HG02973 (cell line): Measurements from ENCODE around the gene PRICKLE4.

ENCODE experiments used
- ATAC-seq: cut with Tn5 transposase; IDR thresholded peaks from one replicate; pipeline ENCODE4 v1.9.1; 2021; ENCODE audit warnings: moderate library complexity; ENCODE audit not compliant: unreplicated experiment

Gene PRICKLE4

DNA sequence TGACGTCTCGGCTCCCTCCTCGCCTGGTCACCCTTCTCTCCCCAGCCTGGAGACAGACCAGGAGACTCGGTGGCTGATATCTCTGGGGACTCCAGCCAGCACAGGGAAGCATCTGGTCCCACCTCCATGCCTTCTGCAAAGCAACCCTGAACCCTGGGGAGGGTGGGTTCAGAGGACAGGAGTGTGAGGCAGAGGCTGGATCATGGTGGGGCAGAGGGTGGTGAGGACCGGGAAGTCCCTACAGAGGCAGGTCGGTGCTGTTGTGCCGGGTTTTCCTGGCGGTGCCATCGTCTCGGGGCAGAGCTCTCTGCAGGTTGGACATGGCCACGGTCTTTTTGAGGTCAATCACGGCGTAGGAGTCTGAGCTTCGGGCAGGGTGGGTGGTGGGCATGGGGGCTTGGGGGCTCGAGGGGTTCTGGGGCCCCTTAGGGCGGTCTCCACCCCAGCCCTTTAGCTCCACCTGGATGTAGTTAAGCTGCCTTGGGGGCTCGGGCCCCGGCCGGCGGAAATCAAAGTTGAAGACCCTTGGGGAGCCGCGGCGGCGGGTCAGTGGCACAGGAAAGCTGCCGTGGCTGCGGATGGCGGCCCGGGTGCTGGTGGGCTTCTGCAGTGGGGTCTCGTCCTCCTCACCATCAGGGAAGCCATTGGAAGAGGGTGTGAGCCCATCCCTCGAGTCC, 10.1 kb upstream of the PRICKLE4 start:
- ATAC-seq: no peak

GRCh38 chr6:41771058-41771983, 9.3 kb upstream of the PRICKLE4 start:
- ATAC-seq: no peak

GRCh38 chr6:41774841-41775240, 5.7 kb upstream of the PRICKLE4 start:
- no peak for ATAC-seq

DNA sequence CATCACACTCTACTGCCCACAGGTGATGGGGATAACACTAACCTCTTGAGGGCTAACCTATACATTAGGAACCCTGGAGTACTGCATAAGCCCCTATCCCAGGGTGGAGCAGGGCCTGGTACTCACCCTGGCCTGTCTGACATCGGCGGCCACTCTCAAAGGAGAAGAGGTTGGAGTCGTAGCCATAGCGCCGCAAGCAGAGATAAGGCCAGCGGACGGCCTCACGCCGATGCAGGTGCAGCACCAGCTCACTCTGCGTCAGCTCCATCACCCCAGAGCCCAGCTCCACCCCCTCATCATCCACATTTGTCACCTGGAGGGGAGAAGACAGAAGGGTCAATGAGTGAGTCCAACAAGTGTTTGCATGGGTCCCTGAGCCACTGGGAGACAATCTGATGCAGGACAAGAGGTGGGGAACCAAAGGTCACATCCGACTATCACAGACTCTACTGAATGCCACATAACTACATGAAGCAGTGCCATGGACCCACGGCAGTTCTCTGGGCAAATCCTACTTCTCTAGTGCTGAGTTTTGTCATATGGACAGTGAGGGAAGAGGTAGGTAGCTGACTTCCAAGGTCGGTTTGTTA, 5.2 kb upstream of the PRICKLE4 start:
- no peak for ATAC-seq

GRCh38 chr6:41777551-41778285, 2.9 kb upstream of the PRICKLE4 start:
- ATAC-seq: no peak

DNA sequence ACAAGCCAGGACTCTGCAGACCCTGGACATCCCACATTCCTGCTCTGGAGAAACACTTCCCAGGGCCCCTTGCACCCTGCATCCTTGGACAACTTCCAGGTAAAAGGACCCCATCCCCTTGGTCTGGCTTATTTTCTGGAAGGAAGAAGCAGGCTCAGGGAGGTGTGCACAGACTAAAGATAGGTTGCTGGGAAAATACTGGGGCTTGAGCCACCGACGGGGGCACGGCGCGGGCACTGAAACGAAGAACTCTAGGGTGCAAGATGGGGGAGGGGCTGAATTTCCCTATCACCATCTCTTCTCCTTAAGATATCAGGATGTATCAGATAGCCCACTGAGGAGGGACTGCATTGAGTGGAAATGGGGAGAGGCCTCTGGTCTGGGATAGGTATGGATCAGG, 1.7 kb upstream of the PRICKLE4 start:
- ATAC-seq: no peak

GRCh38 chr6:41779336-41779735, 1.2 kb upstream of the PRICKLE4 start:
- ATAC-seq: no peak

DNA sequence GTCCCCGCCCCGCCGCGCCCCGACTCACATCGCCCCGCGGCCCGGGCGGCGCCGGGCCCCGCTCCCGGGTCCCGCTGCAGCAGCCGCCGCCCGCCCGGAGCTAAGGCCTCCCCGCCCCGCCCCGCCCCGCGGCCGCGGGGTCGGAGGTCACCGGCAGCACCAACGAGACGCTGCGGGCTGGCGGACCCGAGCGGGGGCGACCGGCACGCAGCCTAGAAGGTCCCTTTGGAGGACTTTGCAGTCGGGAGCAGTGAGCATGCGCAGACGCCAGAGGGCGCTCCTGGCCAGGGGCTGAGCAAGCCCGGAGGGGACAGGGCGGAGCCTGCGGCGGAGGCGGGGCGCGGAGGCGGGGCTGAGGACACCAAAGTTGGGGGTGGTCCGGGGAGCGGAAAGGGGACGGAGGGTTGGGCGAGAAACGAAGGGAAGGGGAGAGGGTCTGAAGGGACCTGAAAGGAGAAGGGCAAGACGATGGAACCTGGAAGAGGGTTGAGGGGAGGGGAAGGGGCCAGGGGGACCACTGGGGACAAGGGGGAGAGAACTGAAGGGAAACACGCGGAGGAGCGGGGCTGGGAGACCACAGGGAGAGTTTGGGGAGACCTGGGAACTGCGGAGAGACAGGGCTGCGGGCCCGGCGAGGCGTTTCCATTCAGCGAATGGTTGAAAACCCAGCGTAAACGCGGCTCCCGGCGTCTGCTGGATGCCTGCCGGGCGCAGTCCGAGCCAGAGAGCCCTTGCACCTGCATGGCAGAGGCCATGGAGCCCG, 613 bp upstream of the PRICKLE4 start, which contains the start of gene FRS3:
TSS of gene FRS3 (minus strand) at position 113 of the 763 bp plus-strand sequence. CDS start 2,913 bp downstream, outside the sequence.
- ATAC-seq: peak; percentile 78

DNA sequence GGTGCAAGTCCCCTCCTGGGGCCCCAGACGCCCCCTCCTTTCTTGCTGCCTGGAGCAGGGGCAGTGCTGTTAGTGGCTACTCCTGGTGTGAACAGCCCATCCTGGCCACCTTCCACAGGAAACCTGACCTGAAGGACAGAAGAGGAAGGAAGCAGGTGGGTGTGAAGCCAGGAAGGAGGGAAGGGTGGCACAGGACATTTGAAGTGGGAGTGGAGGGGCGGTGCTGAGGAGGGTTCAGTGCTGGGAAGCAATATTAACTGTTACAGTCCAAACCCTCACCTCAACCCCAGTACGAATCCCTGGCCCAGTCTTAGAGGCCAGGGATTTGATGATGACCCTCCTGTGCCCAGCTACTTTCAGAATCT, 766 bp downstream of the PRICKLE4 start:
- no peak for ATAC-seq

GRCh38 chr6:41783106-41783780, 2.7 kb downstream of the PRICKLE4 start:
- no peak for ATAC-seq

DNA sequence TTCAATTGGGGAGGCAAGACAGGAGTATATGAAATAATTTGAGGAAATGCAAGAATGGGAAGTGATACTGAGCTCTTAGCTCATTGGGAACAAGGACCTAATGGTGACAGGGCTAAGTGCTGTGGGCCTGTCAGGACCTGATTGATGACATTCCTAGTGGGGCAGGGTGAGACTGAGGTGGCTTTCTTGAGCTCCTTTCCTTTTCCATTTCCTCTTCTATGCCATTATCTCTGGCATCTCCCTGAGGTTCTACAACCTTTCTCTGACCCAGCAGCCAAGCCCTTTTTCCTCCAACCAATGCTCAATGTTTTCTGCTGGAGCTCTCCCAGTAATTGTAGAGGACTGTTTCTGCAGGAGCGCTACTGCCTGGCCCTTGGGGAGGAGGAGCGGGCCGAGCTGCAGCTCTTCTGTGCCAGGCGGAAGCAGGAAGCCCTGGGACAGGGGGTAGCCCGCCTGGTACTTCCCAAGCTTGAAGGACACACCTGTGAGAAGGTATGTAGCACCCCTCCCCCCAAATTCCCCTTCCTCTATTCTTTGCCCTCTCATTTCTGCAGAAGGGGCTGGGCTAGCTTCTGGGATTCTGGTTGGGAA, 4.1 kb downstream of the PRICKLE4 start:
- no peak for ATAC-seq

DNA sequence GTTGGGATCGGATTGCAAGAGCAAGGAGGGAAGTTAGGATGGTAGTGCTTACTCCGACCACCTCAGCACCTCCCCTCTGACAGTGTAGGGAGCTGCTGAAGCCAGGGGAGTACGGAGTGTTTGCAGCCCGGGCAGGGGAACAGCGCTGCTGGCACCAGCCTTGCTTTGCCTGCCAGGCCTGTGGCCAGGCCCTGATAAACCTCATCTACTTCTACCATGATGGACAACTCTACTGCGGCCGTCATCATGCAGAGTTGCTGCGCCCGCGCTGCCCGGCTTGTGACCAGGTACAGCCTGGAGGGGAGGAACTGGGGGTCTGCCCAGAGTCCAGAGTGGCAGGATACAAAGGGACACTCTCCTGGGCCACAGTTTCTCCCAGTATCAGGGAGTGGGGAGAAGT, 4.7 kb downstream of the PRICKLE4 start:
- ATAC-seq: no peak

GRCh38 chr6:41785689-41786450, 5.3 kb downstream of the PRICKLE4 start:
- no peak for ATAC-seq

- ATAC-seq: peak; percentile 49
These were observed 6.1 kb downstream of the PRICKLE4 start for GRCh38 chr6:41786451-41787218.

- peak; percentile 70 for ATAC-seq
These were observed 6.8 kb downstream of the PRICKLE4 start, which contains the start of gene TOMM6 for GRCh38 chr6:41787219-41787917. TSS of gene TOMM6 (plus strand) at chr6:41787694. CDS start at chr6:41787698, 4 bp downstream.

DNA sequence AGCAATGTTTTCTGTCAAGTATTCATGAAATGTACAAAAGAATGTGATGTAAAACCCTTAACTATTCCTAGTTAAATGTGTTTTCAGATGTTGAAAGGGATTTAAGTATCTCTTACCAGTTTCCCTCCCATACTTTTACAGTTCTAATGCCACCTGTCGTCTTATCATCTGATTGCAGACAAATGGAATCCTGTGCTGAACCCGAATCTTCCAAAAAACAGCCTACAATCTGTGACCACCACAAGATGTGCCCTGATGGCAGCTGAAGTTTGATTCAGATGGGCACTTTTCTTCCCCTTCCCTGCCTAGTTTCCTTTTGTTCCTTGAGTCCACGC, 8.8 kb downstream of the PRICKLE4 start:
- ATAC-seq: no peak

- ATAC-seq: no peak
These were observed 9.5 kb downstream of the PRICKLE4 start for GRCh38 chr6:41790045-41790444.
